Upper lobe of left lung (tissue), 4 donors: ENCODE data around the gene HAVCR1.

ENCODE experiments used
- POLR2A ChIP-seq, 4 donors: fragments of 450-650 bp; IDR thresholded peaks; one replicate each; pipeline ENCODE4 v1.5.1; 2016 to 2017; ENCODE audit warnings: antibody characterized with exemption in 4 of 4, mild to moderate bottlenecking in 2 of 4
- POLR2AphosphoS5 ChIP-seq, 2 donors: sonication (generic); formaldehyde crosslinking; IDR thresholded peaks; one replicate each; pipeline ENCODE4 v1.5.1; 2017; ENCODE audit warnings: antibody characterized with exemption in 2 of 2
- TF ChIP-seq, protein P1 (sequence below), 6 experiments: fragments of 450-650 bp in 4 of 6; fragments of 200-600 bp in 2 of 6; sonication (generic) in 2 of 6; IDR thresholded peaks; one replicate each; pipeline ENCODE4 v1.5.1; 2016 to 2019; ENCODE audit warnings: antibody characterized with exemption in 6 of 6

DNA sequence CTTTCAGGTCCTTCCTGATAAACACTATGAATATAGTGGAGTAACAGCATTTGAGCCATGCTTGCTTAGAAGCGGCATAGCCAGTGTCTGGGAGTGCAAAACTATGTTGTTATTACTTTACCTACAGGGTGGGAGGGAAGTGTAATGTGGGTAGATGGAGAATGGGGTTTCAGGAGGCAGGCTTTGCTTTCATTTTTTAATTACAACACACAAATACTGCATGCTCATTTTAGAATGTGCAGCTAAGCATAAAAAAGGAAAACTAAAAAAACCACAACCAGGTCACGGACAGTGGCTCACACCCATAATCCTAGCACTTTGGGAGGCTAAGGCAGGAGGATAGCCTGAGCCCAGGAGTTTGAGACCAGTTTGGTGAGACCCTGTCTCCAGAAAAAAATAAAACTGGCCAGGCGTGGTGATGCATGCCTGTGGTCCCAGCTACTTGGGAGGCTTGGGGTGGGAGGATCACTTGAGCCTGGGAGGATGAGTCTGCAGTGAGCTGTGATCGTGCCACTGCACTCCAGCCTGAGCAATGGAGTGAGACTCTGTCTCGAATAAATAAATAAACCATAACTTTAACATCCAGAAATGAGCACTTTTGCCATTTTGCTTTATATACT is 20.2 kb downstream of the HAVCR1 start:
- TF ChIP-seq, protein P1, sequence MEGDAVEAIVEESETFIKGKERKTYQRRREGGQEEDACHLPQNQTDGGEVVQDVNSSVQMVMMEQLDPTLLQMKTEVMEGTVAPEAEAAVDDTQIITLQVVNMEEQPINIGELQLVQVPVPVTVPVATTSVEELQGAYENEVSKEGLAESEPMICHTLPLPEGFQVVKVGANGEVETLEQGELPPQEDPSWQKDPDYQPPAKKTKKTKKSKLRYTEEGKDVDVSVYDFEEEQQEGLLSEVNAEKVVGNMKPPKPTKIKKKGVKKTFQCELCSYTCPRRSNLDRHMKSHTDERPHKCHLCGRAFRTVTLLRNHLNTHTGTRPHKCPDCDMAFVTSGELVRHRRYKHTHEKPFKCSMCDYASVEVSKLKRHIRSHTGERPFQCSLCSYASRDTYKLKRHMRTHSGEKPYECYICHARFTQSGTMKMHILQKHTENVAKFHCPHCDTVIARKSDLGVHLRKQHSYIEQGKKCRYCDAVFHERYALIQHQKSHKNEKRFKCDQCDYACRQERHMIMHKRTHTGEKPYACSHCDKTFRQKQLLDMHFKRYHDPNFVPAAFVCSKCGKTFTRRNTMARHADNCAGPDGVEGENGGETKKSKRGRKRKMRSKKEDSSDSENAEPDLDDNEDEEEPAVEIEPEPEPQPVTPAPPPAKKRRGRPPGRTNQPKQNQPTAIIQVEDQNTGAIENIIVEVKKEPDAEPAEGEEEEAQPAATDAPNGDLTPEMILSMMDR (IDR thresholded peaks at IDR 0.05): no peak
- no peak for TF ChIP-seq POLR2A (IDR thresholded peaks at IDR 0.05)
- no peak for TF ChIP-seq POLR2AphosphoS5 (IDR thresholded peaks at IDR 0.05)
